ENCODE measurements around the gene PLA2G4A.

PLA2G4A gene

GRCh38 chr1:187037973-187038553 is 209.3 kb downstream of the PLA2G4A start:
- DNase-seq, result no peak
